Activated naive CD4-positive, alpha-beta T cell treated with Interleukin-2 at 50 U/mL for 16 hours (primary cell): ENCODE measurements around the gene C12orf50.
"Not testable (repeated sequence)": the region's sequence is repeated elsewhere in the genome, so short reads cannot be mapped to it uniquely, and the experiment has no call there.

Experiments
- DNase-seq: peaks from one replicate; pipeline ENCODE4 v3.0.0-alpha.2; 2020

Gene C12orf50

GRCh38 chr12:87985069-87985675 lies 44.0 kb downstream of the C12orf50 start:
- DNase-seq, result no peak

GRCh38 chr12:87982208-87982607 lies 47.0 kb downstream of the C12orf50 start:
- DNase-seq, result no peak

GRCh38 chr12:87981495-87981894 lies 47.7 kb downstream of the C12orf50 start:
- DNase-seq, result no peak

GRCh38 chr12:87975879-87976278 lies 53.3 kb downstream of the C12orf50 start:
- DNase-seq, result no peak

- DNase-seq, result no peak
These were observed 61.3 kb downstream of the C12orf50 start for GRCh38 chr12:87967871-87968270.

GRCh38 chr12:87960566-87960965 lies 68.6 kb downstream of the C12orf50 start:
- DNase-seq, result no peak

- not testable (repeated sequence) for DNase-seq
These were observed 75.2 kb downstream of the C12orf50 start for GRCh38 chr12:87954028-87954427.

- no peak for DNase-seq
These were observed 75.8 kb downstream of the C12orf50 start for GRCh38 chr12:87953256-87953860.

GRCh38 chr12:87952850-87953249 lies 76.4 kb downstream of the C12orf50 start:
- DNase-seq, result no peak

- DNase-seq, result no peak
These were observed 77.0 kb downstream of the C12orf50 start for GRCh38 chr12:87952223-87952622.

- DNase-seq, result no peak
These were observed 85.4 kb downstream of the C12orf50 start for GRCh38 chr12:87943762-87944161.

- no peak for DNase-seq
These were observed 86.2 kb downstream of the C12orf50 start for GRCh38 chr12:87943023-87943422.

- DNase-seq, result no peak
These were observed 90.0 kb downstream of the C12orf50 start for GRCh38 chr12:87939182-87939581.

GRCh38 chr12:87935216-87935615 lies 94.0 kb downstream of the C12orf50 start:
- no peak for DNase-seq

GRCh38 chr12:87933991-87934390 lies 95.2 kb downstream of the C12orf50 start:
- no peak for DNase-seq

GRCh38 chr12:87931812-87932211 lies 97.4 kb downstream of the C12orf50 start:
- no peak for DNase-seq

- DNase-seq, result no peak
These were observed 98.6 kb downstream of the C12orf50 start for GRCh38 chr12:87930627-87931026.
